Ascending aorta (tissue), 2 donors: ENCODE measurements around the gene MSANTD4. TPM values are rescaled to one million over a fixed set of nuclear protein-coding genes. Genes with fewer than 3 reads are reported as not detected.

Experiments
- DNase-seq, 2 donors: peaks; one replicate each; pipeline ENCODE4 v3.0.0-alpha.2; 2019; ENCODE audit warnings: low spot score in 2 of 2
- H3K27ac ChIP-seq, 2 donors: fragments of 200-600 bp; sonication (generic); one replicate each; pipeline ENCODE4 v1.5.1; 2016 to 2017; ENCODE audit warnings: mild to moderate bottlenecking in 1 of 2
- H3K27me3 ChIP-seq: fragments of 200-600 bp; sonication (generic); one replicate; pipeline ENCODE4 v1.5.1; 2017
- H3K36me3 ChIP-seq, 2 donors: fragments of 200-600 bp; sonication (generic); one replicate each; pipeline ENCODE4 v1.5.1; 2016
- H3K4me1 ChIP-seq, 2 donors: fragments of 200-600 bp; sonication (generic); one replicate each; pipeline ENCODE4 v1.5.1; 2016 to 2017; ENCODE audit warnings: mild to moderate bottlenecking in 1 of 2
- H3K4me3 ChIP-seq, 2 donors: fragments of 200-600 bp; sonication (generic); one replicate each; pipeline ENCODE4 v1.5.1; 2016 to 2017; ENCODE audit warnings: mild to moderate bottlenecking in 1 of 2
- H3K9me3 ChIP-seq, 2 donors: fragments of 200-600 bp; sonication (generic); one replicate each; pipeline ENCODE4 v1.5.1; 2016
- intact Hi-C: fragments of 100-400 bp; cut with DNase I; formaldehyde crosslinking; loops from one replicate; pipeline ENCODE4 v1.15.1; 2023
- total RNA-seq: library from RNA; depleted of rRNA; stranded (reverse); fragments of >200 nt; gene quantifications from one replicate; pipeline ENCODE4 v1.1.0, GENCODE V29; 2016
- TF ChIP-seq, protein P1 (sequence below), 3 experiments: fragments of 200-600 bp in 2 of 3; fragments of 450-650 bp in 1 of 3; sonication (generic) in 2 of 3; IDR thresholded peaks; one replicate each; pipeline ENCODE4 v1.5.1; 2016 to 2019; ENCODE audit warnings: antibody characterized with exemption in 3 of 3, mild to moderate bottlenecking in 1 of 3, moderate library complexity in 1 of 3

Gene MSANTD4
- total RNA-seq, 1 donor from 2014 or later, result 13.6 TPM

DNA sequence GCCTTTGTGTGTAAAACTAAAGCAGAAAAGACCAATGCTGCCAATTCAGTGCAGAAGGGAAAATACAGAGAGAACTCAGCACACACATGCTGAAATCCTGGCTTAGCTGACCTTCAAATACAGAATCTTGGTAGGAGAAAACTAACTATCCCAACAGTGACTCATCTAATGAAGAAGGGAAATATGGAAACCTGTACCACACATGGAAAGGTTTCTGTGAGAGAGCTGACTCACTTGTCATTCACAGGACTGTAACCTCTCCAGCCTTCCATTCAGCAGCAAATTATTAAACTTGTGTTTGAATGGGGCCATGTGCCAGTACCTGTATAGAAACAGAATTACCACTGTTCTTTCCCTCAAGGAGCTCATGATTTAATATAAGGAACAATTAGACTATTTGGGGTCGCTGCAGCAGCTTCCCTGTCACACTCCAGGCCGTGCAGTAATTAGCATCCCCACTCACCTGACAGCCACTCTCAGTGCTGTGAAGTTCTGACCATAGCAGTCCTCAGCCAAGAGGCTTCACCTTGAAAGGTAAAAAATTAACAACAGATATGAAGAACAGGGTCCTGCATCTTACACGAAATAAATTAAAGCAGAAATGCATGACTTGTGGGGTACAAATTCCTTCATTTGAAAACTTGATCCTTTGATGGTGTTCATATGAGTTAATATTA is 53.9 kb downstream of the MSANTD4 start:
- TF ChIP-seq, protein P1, sequence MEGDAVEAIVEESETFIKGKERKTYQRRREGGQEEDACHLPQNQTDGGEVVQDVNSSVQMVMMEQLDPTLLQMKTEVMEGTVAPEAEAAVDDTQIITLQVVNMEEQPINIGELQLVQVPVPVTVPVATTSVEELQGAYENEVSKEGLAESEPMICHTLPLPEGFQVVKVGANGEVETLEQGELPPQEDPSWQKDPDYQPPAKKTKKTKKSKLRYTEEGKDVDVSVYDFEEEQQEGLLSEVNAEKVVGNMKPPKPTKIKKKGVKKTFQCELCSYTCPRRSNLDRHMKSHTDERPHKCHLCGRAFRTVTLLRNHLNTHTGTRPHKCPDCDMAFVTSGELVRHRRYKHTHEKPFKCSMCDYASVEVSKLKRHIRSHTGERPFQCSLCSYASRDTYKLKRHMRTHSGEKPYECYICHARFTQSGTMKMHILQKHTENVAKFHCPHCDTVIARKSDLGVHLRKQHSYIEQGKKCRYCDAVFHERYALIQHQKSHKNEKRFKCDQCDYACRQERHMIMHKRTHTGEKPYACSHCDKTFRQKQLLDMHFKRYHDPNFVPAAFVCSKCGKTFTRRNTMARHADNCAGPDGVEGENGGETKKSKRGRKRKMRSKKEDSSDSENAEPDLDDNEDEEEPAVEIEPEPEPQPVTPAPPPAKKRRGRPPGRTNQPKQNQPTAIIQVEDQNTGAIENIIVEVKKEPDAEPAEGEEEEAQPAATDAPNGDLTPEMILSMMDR (IDR thresholded peaks at IDR 0.05), result no peak
- Histone ChIP-seq H3K4me1 (no peaks in the 10 kb centered on the region), H3K4me3 (no peak overlapping the region), H3K9me3 (no peaks in the 10 kb centered on the region), H3K27ac (no peak overlapping the region), H3K27me3 (no peaks in the 10 kb centered on the region), H3K36me3 (no peaks in the 10 kb centered on the region)
- intact Hi-C loops, result no loop called here
- DNase-seq, result no peak

DNA sequence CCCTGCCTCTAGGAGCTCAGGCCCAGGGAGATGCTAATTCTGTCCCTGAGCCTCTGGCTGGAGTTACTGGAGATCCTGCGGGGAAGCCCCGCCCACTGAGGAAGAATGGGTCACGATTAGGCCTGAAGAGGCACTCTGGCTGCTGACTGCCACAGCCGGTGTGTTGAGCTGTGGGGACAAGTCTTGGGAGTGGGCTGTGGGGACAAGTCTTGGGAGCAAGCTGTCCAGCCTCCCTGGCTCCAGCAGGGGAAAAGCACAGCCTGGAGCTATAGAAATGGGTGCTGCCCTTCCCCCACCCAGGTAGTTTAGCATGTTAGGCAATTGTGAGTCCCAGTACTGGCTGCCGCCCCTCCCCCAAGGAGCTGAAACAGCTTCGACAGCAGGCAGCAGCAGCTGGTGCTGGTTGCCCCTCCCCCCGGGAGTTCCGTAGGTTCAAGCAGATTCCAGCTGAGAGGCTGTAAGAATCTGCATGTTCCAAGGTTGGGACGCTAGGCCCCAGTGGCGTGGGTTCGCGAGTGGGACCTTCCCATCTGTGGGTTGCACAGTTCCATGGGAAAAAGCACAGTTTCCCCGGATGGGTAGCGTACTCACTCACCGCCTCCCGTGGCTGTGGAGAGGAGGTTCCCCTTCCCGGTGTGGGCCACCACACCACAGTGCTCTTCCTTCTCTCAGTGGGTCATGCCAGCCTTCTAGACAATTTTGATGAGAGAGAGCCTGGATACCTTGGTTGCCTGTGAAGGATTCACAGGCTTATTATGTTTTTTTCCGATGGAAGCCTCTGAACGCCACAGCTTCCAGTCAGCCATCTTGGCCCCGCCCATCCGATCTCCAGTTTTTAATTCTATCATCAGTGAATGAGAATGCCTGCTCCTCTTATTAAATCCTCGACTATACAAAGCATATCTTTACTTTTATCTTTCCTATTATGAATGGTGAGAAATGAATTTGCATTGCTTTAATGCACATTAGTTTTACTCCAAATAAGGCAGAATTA is 61.5 kb downstream of the MSANTD4 start:
- TF ChIP-seq, protein P1 (IDR thresholded peaks at IDR 0.05), result no peak

More for the DNA sequence above, 61.5 kb downstream of the MSANTD4 start:
- intact Hi-C loops, result no loop called here
- Histone ChIP-seq H3K27me3 (no peaks in the 10 kb centered on the region), H3K36me3 (no peaks in the 10 kb centered on the region), H3K4me3 (no peak overlapping the region), H3K9me3 (peaks cover 0 to 7% of the 10 kb centered on the region in 2 donors), H3K4me1 (no peaks in the 10 kb centered on the region), H3K27ac (no peak overlapping the region)
- no peak for DNase-seq

Other genes starting within 250 kb of the MSANTD4 start
- gene KBTBD3, start 55.1 kb upstream of the MSANTD4 start, total RNA-seq, result not detected
- 17.6 TPM for gene AASDHPPT, start 55.4 kb upstream of the MSANTD4 start, total RNA-seq